Activated CD4-positive, alpha-beta T cell treated with anti-CD3 and anti-CD28 coated beads, Interleukin-2, amount 10 ng/mL, durations not matched to agents 24 days and 14 days (primary cell): Measurements from ENCODE around the gene EZH2. TPM values are rescaled to one million over a fixed set of nuclear protein-coding genes. Genes with fewer than 3 reads are reported as not detected.

Experiments
- DNase-seq: peaks from one replicate; pipeline ENCODE4 v3.0.0; 2022
- H3K27ac Mint-ChIP-seq: one replicate; pipeline ENCODE4 v1.8.0; 2022; ENCODE audit warnings: mild to moderate bottlenecking, mixed read lengths
- H3K27me3 Mint-ChIP-seq: one replicate; pipeline ENCODE4 v1.8.0; 2022; ENCODE audit warnings: mixed read lengths
- H3K36me3 Mint-ChIP-seq: one replicate; pipeline ENCODE4 v1.8.0; 2022; ENCODE audit warnings: low read depth, mild to moderate bottlenecking, mixed read lengths
- H3K4me1 Mint-ChIP-seq: one replicate; pipeline ENCODE4 v1.8.0; 2021; ENCODE audit warnings: mixed read lengths
- H3K4me3 Mint-ChIP-seq: one replicate; pipeline ENCODE4 v1.8.0; 2022; ENCODE audit warnings: mild to moderate bottlenecking, moderate library complexity, mixed read lengths
- H3K9me3 Mint-ChIP-seq: one replicate; pipeline ENCODE4 v1.8.0; 2021; ENCODE audit warnings: mixed read lengths
- intact Hi-C: fragments of 100-400 bp; cut with micrococcal nuclease; formaldehyde crosslinking; loops from one replicate; pipeline ENCODE4 v1.15.1; 2023
- total RNA-seq: library from RNA; stranded (reverse); gene quantifications from 2 replicates; pipeline ENCODE4 v1.2.3, GENCODE V29; 2022

EZH2 gene
- total RNA-seq, 1 donor from 2014 or later, result 126 TPM

- peaks cover 60% of the 10 kb centered on the region for H3K36me3 Mint-ChIP-seq
- intact Hi-C loops, result no loop called here
- no peaks in the 10 kb centered on the region for H3K9me3 Mint-ChIP-seq
- no peak overlapping the region for H3K4me3 Mint-ChIP-seq
- H3K4me1 Mint-ChIP-seq, result no peaks in the 10 kb centered on the region
- DNase-seq, result peak; percentile 54
- no peaks in the 10 kb centered on the region for H3K27me3 Mint-ChIP-seq
- no peak overlapping the region for H3K27ac Mint-ChIP-seq
These were observed 79.5 kb downstream of the EZH2 start for GRCh38 chr7:148804343-148805235.

GRCh38 chr7:148803094-148803493 lies 81.0 kb downstream of the EZH2 start:
- H3K9me3 Mint-ChIP-seq, result no peaks in the 10 kb centered on the region
- intact Hi-C loops, result no loop called here
- H3K36me3 Mint-ChIP-seq, result peaks cover 63% of the 10 kb centered on the region
- peak; percentile 52 for DNase-seq
- H3K27ac Mint-ChIP-seq, result no peak overlapping the region
- no peak overlapping the region for H3K4me3 Mint-ChIP-seq
- H3K4me1 Mint-ChIP-seq, result no peaks in the 10 kb centered on the region
- no peaks in the 10 kb centered on the region for H3K27me3 Mint-ChIP-seq

- Mint-ChIP-seq H3K36me3 (peaks cover 57% of the 10 kb centered on the region), H3K4me1 (no peaks in the 10 kb centered on the region), H3K27me3 (no peaks in the 10 kb centered on the region), H3K27ac (no peak overlapping the region), H3K4me3 (no peak overlapping the region), H3K9me3 (no peaks in the 10 kb centered on the region)
- DNase-seq, result no peak
- intact Hi-C loops, result no loop called here
These were observed 82.0 kb downstream of the EZH2 start for GRCh38 chr7:148802101-148802493.

GRCh38 chr7:148800677-148801076 lies 83.4 kb downstream of the EZH2 start:
- H3K36me3 Mint-ChIP-seq, result peaks cover 56% of the 10 kb centered on the region
- H3K4me3 Mint-ChIP-seq, result no peak overlapping the region
- intact Hi-C loops, result no loop called here
- no peaks in the 10 kb centered on the region for H3K9me3 Mint-ChIP-seq
- H3K4me1 Mint-ChIP-seq, result no peaks in the 10 kb centered on the region
- H3K27me3 Mint-ChIP-seq, result no peaks in the 10 kb centered on the region
- DNase-seq, result peak; percentile 48
- peak overlapping the region; percentile 1 for H3K27ac Mint-ChIP-seq

- intact Hi-C loops, result loop anchor here (5.0 kb wide), 1 partner anchor 162 kb away; no protein-coding TSS in a partner anchor
These were observed 84.1 kb downstream of the EZH2 start for GRCh38 chr7:148799893-148800555.

GRCh38 chr7:148796841-148797240 lies 87.2 kb downstream of the EZH2 start:
- H3K4me1 Mint-ChIP-seq, result peaks cover 4% of the 10 kb centered on the region
- H3K4me3 Mint-ChIP-seq, result no peak overlapping the region
- intact Hi-C loops, result loop anchor here (5.0 kb wide), 1 partner anchor 165 kb away; no protein-coding TSS in a partner anchor
- no peaks in the 10 kb centered on the region for H3K27me3 Mint-ChIP-seq
- H3K36me3 Mint-ChIP-seq, result peaks cover 72% of the 10 kb centered on the region
- DNase-seq, result no peak
- no peak overlapping the region for H3K27ac Mint-ChIP-seq
- peaks cover 3% of the 10 kb centered on the region for H3K9me3 Mint-ChIP-seq

More at GRCh38 chr7:148799893-148800555, 84.1 kb downstream of the EZH2 start:
- H3K9me3 Mint-ChIP-seq, result no peaks in the 10 kb centered on the region
- peak overlapping the region; percentile 1 for H3K27ac Mint-ChIP-seq
- H3K36me3 Mint-ChIP-seq, result peaks cover 56% of the 10 kb centered on the region
- DNase-seq, result peak; percentile 56
- H3K4me3 Mint-ChIP-seq, result no peak overlapping the region
- no peaks in the 10 kb centered on the region for H3K27me3 Mint-ChIP-seq
- no peaks in the 10 kb centered on the region for H3K4me1 Mint-ChIP-seq

GRCh38 chr7:148794476-148794875 lies 89.6 kb downstream of the EZH2 start:
- no peaks in the 10 kb centered on the region for H3K27me3 Mint-ChIP-seq
- H3K27ac Mint-ChIP-seq, result no peak overlapping the region
- peaks cover 3% of the 10 kb centered on the region for H3K9me3 Mint-ChIP-seq
- peaks cover 4% of the 10 kb centered on the region for H3K4me1 Mint-ChIP-seq
- H3K4me3 Mint-ChIP-seq, result no peak overlapping the region
- DNase-seq, result no peak
- intact Hi-C loops, result no loop called here
- H3K36me3 Mint-ChIP-seq, result peaks cover 66% of the 10 kb centered on the region

GRCh38 chr7:148793590-148793989 lies 90.5 kb downstream of the EZH2 start:
- Mint-ChIP-seq H3K27me3 (no peaks in the 10 kb centered on the region), H3K4me3 (no peak overlapping the region), H3K9me3 (peaks cover 3% of the 10 kb centered on the region), H3K36me3 (peaks cover 65% of the 10 kb centered on the region), H3K4me1 (peaks cover 4% of the 10 kb centered on the region), H3K27ac (no peak overlapping the region)
- no peak for DNase-seq
- intact Hi-C loops, result no loop called here

- Mint-ChIP-seq H3K4me1 (peaks cover 4% of the 10 kb centered on the region), H3K36me3 (peaks cover 70% of the 10 kb centered on the region), H3K4me3 (no peak overlapping the region), H3K27ac (no peak overlapping the region), H3K27me3 (no peaks in the 10 kb centered on the region), H3K9me3 (peaks cover 3% of the 10 kb centered on the region)
- DNase-seq, result no peak
- intact Hi-C loops, result no loop called here
These were observed 92.5 kb downstream of the EZH2 start for GRCh38 chr7:148791546-148791945.

- no peaks in the 10 kb centered on the region for H3K27me3 Mint-ChIP-seq
- DNase-seq, result no peak
- H3K36me3 Mint-ChIP-seq, result peaks cover 69% of the 10 kb centered on the region
- no peak overlapping the region for H3K27ac Mint-ChIP-seq
- H3K9me3 Mint-ChIP-seq, result peaks cover 3% of the 10 kb centered on the region
- no peak overlapping the region for H3K4me3 Mint-ChIP-seq
- intact Hi-C loops, result no loop called here
- peaks cover 4% of the 10 kb centered on the region for H3K4me1 Mint-ChIP-seq
These were observed 93.2 kb downstream of the EZH2 start for GRCh38 chr7:148790850-148791249.

- Mint-ChIP-seq H3K27ac (no peak overlapping the region), H3K27me3 (no peaks in the 10 kb centered on the region), H3K4me1 (peaks cover 4% of the 10 kb centered on the region), H3K9me3 (peaks cover 3% of the 10 kb centered on the region), H3K4me3 (no peak overlapping the region), H3K36me3 (peaks cover 71% of the 10 kb centered on the region)
- DNase-seq, result no peak
- intact Hi-C loops, result no loop called here
These were observed 93.9 kb downstream of the EZH2 start for GRCh38 chr7:148790131-148790726.

GRCh38 chr7:148789220-148789619 lies 94.9 kb downstream of the EZH2 start:
- Mint-ChIP-seq H3K27me3 (no peaks in the 10 kb centered on the region), H3K27ac (no peak overlapping the region), H3K9me3 (no peaks in the 10 kb centered on the region), H3K4me1 (peaks cover 4% of the 10 kb centered on the region), H3K36me3 (peaks cover 69% of the 10 kb centered on the region), H3K4me3 (no peak overlapping the region)
- intact Hi-C loops, result no loop called here
- DNase-seq, result no peak

GRCh38 chr7:148787571-148788295 lies 96.4 kb downstream of the EZH2 start:
- no peak for DNase-seq
- Mint-ChIP-seq H3K4me3 (no peak overlapping the region), H3K36me3 (peaks cover 64% of the 10 kb centered on the region), H3K4me1 (no peaks in the 10 kb centered on the region), H3K27ac (no peak overlapping the region), H3K9me3 (no peaks in the 10 kb centered on the region), H3K27me3 (no peaks in the 10 kb centered on the region)
- intact Hi-C loops, result no loop called here
